GM12864 (cell line): ENCODE measurements around the gene ITGA3.
A peak's percentile ranks its signal among the peaks of the same experiment; 100 is the strongest.

Experiments
- DNase-seq: peaks from one replicate; pipeline ENCODE4 v3.0.0-alpha.2; 2011; ENCODE audit warnings: low read depth
- H3K4me3 ChIP-seq: 2 replicates; pipeline ENCODE4 v1.5.1; 2011; ENCODE audit warnings: mild to moderate bottlenecking, low read depth, low read length, control low read depth
- CTCF ChIP-seq: IDR thresholded peaks from 2 replicates; pipeline ENCODE4 v1.5.1; 2011; ENCODE audit warnings: low read depth, mild to moderate bottlenecking, moderate library complexity, low read length, control low read depth, inconsistent platforms; ENCODE audit errors: missing control alignments

Gene ITGA3

DNA sequence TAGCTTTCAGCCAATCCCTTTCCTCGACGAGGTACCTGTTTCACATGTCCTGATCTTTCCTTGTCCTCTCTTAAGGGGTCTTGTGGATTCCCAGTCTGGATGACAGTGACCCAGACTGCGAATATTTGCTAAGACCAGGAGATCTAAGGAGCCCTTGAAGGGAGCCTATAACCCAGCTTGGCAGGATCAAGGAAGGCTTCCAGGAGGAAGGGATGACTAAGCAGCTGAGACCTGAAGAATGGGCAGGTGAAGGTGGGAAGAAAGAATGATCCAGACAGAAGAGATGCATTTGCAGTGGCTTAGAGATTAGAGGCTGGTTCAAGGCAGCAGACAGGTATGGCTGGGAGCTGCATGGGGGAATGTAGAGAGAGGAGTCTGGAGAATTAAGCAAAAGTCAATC, 37.3 kb downstream of the ITGA3 start:
- H3K4me3 ChIP-seq = no peak overlapping the region
- no peak for TF ChIP-seq CTCF
- no peak for DNase-seq

DNA sequence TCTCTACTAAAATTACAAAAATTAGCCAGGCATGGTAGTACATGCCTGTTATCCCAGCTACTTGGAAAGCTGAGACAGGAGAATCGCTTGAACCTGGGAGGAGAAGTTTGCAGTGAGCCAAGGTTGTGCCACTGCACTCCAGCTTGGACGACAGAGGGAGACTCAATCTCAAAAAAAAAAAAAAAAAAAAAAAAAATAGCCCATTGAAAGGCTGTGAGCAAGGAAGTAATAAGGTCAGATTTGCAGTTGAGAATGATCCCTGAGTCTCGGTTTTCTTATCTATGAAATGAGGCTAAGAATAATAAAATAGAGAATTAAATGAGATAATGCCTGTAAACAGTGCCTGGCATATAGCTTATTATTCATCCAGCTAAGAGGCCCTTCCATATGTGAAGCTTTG, 37.9 kb downstream of the ITGA3 start:
- H3K4me3 ChIP-seq = no peak overlapping the region
- no peak for DNase-seq
- TF ChIP-seq CTCF = no peak

DNA sequence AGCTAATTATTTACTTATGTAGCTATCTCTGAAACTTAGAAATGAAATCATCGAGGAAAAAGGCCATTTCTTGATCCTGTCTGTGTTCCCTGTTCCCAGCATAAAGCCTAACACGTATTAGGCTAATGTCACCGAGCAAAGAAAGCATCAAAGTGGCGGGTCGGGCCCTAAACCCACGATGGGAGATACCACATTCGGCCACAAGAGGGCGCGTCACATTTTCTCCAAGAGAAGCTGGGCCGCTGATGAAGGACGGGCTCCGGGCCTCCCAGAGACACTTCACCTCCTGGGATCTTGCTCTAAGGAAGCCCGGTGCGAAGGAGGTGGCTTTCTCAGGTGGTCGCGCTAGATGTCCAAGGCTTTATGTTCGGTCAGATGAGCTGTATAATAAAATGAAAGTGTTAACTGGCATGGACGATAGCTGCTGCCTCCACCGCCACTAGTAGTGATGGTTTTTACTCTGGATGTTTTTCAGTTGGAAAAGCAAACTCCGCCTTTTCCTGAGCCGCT, 38.4 kb downstream of the ITGA3 start:
- H3K4me3 ChIP-seq = peak overlapping the region; percentile 55
- TF ChIP-seq CTCF = peak; percentile 75

DNA sequence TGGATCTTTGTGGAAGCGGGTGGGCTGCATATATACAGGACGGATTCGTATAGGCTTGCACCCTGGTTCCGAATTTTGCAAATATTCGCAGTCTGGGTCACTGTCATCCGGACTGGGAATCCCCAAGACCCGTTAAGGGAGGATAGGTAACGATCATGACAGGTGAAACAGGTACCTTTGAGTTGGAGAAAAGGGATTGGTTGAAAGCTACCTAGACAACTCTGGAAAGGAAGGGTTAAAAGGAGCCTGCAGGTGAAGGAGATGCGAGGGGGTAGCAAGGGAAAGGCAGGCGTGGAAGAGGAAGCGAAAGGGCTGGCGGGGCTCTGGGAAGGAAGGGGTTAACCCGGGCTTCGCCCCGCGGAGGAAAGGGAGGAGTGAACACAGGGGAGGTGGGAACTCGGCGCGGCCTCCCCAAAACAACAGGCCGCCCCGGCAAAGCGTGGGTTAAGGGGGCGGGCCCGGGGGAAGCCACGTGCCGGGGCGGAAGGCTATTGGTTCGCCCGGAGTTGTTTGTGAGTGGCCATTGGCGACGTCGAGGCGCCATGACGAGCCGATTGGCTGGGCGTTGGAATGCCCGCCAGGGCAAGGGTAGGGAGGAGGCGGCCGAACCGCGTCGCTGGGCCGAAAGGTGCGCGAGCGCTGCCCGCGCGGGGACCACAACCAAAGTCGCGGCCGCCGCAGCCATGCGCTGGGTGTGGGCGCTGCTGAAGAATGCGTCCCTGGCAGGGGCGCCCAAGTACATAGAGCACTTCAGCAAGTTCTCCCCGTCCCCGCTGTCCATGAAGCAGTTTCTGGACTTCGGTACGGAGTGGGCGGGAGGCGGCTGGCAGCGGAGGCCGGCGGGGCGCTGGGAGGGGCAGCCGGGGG, 39.1 kb downstream of the ITGA3 start, which contains the start of gene PDK2:
Gene PDK2, plus strand, starts transcription at position 599 of the 867 bp plus-strand sequence. Its CDS starts 85 bp downstream, at position 684.
- no peak for TF ChIP-seq CTCF
- peak within 1 kb of the TSS; percentile 83 for H3K4me3 ChIP-seq
- DNase-seq = peak; percentile 86

More for the DNA sequence above, 38.4 kb downstream of the ITGA3 start:
- DNase-seq = peak; percentile 57

- DNase-seq = no peak
- no peak for TF ChIP-seq CTCF
- H3K4me3 ChIP-seq = peak overlapping the region; percentile 83
These were observed 39.7 kb downstream of the ITGA3 start for GRCh38 chr17:50095626-50096037.

GRCh38 chr17:50096092-50096491, 40.2 kb downstream of the ITGA3 start:
- DNase-seq = no peak
- H3K4me3 ChIP-seq = peak overlapping the region; percentile 83
- TF ChIP-seq CTCF = no peak
